Suppressor macrophage (primary cell): Measurements from ENCODE around the gene ZNF37A.
"Not testable (repeated sequence)": the region's sequence is repeated elsewhere in the genome, so short reads cannot be mapped to it uniquely, and the experiment has no call there.

ENCODE experiments used
- DNase-seq, 4 experiments: peaks; one replicate each; pipeline ENCODE4 v3.0.0-alpha.2; 2020 to 2022
- total RNA-seq, 17 experiments: gene quantifications; one replicate each; lab custom pipeline; 2026; ENCODE audit warnings: mixed read lengths in 6 of 17, inconsistent platforms in 3 of 17; lab: John Stamatoyannopoulos, UW

Gene ZNF37A
- total RNA-seq = 8.5 to 42.3 (median 17.9) reads per million in 17 experiments

DNA sequence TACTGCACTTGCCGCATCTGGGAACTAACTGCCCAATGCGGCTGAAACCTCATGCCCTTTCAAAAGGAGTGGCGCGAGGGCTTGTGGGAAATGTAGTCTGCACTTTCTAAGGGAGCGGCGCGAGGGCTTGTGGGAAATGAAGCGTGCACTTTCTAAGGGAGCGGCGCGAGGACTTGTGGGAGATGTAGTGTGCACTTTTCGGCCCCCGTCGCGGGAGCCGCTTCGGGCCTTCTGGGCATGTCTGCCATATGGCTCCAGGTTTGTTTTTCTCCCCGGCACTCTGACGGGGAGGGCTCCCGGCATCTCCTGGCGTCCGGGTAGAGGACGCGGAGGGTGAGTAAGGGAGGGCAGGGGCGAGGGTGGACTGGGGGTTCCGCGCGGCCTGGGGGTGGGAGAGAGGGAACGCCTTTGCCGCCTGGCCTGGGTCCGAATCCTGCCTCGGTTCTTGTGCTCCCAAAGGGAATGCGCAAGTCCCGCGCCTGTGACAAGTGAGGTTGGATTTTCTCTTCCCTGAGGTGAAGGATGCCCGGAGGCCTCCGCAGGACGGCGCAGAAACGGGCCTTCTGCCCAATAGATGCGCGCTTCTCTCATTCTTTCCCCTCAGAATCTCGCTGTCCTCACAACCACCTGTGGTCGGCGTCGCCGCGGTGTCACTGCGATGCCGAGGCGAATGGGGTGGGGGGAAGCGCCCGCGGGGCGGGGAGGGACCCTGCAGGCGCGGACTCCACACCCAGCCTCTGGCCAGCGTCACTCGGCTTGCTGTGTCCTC lies at the start of gene ZNF37A:
ZNF37A (plus strand) TSS at position 180 of the 769 bp plus-strand sequence. CDS start 2,281 bp downstream, outside the sequence.
- peak; percentile 95 to 98 (median 97) for DNase-seq

- DNase-seq = no peak
These were observed 49.0 kb upstream of the ZNF37A start for GRCh38 chr10:38045129-38045528.

DNA sequence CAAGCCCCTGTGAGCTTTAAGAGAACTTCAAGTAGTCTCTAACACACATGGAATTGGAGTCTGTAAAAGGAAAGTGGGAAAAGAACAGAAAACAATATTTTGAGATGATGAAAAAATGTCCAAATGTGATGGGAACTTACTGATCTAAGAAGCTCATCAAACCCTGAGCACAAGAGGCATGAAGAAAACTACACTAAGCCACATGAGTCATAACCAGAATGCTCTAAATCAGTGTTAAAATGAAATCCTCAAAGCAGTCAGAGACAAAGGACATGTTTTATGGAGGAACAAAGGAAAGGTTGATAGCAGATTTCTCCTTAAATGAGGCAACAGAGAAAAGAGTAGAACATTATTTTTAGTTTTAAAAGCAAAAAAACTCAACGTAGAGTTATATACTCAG lies 46.5 kb upstream of the ZNF37A start:
- no peak for DNase-seq

DNA sequence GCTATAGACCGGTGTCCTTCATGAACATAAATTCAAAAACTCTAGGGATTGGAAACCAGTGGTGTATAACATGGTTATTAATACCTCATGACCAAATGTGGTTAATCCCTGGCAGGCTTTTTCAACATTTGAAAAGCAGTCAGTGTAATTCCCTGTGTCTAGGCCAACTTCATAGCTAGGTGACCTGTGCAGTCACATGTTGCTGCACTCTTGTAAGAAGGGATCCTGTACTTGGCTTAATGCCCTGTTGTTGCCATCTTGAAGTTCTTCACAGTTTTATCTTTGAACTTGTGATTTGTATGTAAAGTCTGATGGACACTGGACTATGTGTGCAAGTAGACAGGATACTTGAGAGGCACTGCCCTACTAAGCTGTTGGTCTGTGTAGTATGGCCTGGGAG lies 43.9 kb upstream of the ZNF37A start:
- no peak for DNase-seq

- peak in 2 of 4 experiments; percentile 34 to 43 for DNase-seq
These were observed 39.8 kb upstream of the ZNF37A start for GRCh38 chr10:38054361-38054797.

DNA sequence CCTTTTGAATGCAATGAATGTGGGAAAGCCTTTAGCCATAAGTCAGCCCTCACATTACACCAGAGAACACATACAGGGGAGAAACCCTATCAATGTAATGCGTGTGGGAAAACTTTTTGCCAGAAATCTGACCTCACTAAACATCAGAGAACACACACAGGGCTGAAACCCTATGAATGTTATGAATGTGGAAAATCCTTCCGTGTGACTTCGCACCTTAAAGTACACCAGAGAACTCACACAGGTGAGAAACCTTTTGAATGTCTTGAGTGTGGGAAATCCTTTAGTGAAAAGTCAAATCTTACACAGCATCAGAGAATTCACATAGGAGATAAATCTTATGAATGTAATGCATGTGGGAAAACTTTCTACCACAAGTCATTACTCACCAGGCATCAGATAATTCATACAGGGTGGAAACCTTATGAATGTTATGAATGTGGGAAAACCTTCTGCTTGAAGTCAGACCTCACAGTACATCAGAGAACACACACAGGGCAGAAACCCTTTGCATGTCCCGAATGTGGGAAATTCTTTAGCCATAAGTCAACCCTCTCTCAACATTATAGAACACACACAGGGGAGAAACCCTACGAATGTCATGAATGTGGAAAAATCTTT lies 38.8 kb upstream of the ZNF37A start:
- not testable (repeated sequence) for DNase-seq

DNA sequence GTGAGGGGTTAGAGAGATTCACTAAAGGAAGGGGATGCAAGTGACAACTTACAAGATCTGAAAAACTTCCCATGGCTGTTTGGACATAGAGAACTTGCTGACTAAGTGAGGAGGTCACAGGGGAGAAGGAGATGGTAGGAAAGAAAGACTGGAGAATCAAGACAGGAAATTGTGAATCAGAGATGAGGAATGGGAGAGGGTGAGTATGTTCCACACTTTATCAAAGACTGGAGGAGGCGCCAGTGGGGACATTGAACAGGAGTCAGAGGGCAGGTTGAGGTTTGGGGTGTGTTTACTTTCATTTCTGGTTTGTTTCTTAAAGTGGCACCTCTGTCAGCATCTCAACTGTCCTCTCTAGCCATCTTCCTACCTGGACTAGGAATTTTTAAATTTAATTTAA lies 24.5 kb upstream of the ZNF37A start:
- DNase-seq = not testable (repeated sequence)

DNA sequence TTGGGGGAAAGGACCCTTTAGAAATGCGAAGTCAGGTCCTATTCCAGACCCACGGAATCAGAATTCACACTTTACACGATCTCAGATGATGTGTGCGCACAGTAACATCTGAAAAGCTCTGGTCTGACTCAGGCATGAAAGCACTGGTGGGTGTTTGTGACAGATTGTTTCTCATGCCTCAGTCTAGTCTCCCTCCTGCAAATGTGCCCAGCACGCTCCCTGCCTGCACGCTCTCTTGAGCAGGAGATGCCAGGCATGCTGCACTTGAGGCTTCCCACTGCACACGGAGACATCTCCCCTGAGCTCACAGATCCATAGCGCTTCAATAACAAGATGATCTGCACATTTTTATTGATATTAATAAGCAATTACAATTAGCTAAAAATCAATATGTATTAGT lies 23.6 kb upstream of the ZNF37A start:
- DNase-seq = no peak

- no peak for DNase-seq
These were observed 21.6 kb upstream of the ZNF37A start for GRCh38 chr10:38072552-38072951.

GRCh38 chr10:38076687-38077086 lies 17.4 kb upstream of the ZNF37A start:
- no peak for DNase-seq

DNA sequence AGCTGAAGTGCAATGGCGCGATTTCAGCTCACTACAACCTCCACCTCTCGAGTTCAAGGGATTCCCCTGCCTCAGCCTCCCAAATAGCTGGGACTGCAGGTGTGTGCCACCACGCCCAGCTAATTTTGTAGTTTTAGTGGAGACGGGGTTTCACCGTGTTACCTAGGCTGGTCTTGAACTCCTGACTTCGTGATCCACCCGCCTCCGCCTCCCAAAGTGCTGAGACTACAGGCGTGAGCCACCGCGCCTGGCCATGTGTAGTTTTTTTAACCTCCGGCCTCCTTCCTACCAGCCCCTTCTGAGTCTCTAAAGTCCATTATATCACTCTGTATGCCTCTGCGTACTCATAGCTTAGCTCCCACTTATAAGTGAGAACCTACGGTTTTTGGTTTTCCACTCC lies 819 bp upstream of the ZNF37A start:
- DNase-seq = not testable (repeated sequence)

DNA sequence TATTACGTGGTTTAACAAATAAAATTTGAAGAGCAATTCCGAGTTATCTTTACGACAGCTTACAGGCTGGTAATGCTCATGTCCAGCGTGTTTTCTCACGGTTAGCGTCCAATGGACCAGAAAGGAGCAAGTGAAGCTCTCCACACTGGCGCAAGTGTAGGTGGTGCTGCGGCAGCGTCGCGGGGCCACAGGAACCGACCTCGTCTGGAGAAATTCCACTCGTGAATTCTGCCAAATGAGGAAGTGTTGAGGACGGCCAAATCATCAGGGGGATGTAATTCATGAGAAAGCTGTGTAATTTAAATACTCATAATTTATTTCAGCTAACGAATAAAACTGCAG lies 350 bp upstream of the ZNF37A start:
- no peak for DNase-seq

GRCh38 chr10:38094927-38095574 lies 914 bp downstream of the ZNF37A start:
- no peak for DNase-seq

DNA sequence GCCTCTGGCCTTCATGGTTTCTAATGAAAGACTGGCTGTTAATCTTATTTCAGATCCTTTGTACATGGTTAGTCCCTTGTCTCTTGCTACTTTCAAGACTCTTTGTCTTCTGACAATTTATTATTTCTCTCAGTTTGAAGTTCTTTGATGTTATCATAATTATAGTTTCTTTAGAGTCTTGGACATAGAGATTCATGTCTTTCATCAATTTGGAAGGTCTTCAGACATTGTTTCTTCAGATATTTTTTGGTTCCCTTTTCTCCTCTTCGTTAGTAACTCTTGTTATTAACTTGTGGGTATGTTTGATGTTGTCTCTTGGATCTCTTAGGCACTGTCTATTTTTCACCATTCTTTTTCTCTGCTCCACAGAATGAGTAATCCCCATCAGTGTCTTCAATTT lies 8.7 kb downstream of the ZNF37A start:
- DNase-seq = no peak

GRCh38 chr10:38103756-38104155 lies 9.6 kb downstream of the ZNF37A start:
- DNase-seq = no peak

DNA sequence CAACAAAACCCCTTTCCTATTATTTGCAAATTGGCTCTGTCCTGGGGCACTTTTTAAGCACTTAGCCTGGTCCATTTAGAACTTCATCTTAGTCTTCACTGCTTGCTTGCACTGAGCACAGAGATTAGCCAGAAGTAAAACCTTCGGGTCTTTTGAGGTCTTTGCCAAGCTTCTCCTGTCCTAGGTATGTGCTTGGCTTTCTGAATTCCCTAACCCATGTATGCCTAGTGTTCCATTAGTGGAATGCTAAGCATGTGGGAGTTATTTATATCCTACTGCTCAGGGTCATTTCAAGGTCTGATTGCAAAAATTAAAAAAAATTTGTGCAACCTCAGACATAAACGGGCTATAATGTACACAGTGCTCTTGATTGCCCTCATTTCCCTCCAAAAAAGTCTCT lies 18.0 kb downstream of the ZNF37A start:
- DNase-seq = no peak

DNA sequence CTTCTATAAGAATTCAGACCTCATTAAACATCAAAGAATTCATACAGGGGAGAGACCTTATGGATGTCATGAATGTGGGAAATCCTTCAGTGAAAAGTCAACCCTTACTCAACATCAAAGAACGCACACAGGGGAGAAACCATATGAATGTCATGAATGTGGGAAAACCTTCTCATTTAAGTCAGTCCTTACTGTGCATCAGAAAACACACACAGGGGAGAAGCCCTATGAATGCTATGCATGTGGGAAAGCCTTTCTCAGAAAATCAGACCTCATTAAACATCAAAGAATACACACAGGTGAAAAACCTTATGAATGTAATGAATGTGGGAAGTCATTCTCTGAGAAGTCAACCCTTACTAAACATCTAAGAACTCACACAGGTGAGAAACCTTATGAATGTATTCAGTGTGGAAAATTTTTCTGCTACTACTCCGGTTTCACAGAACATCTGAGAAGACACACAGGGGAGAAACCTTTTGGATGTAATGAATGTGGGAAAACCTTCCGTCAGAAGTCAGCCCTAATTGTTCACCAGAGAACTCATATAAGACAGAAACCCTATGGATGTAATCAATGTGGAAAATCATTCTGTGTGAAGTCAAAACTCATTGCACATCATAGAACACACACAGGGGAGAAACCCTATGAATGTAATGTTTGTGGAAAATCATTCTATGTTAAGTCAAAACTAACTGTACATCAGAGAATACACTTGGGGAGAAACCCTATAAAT lies 24.1 kb downstream of the ZNF37A start:
- DNase-seq = no peak

DNA sequence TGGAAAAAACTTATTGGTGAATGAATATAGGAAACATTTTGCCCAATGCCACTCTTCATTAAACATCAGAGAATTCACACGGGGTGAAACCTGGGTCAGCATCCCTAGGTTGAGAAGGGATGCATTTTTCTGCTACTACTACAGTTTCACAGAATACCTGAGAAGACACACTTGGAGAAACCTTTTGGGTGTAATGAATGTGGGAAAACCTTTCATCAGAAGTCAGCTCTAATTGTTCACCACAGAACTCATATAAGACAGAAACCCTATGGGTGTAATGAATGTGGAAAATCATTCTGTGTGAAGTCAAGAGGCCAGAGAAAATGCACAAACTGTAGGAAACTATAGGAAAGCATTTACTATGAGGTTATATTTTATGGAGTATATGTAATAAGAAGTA lies 24.9 kb downstream of the ZNF37A start:
- no peak for DNase-seq

DNA sequence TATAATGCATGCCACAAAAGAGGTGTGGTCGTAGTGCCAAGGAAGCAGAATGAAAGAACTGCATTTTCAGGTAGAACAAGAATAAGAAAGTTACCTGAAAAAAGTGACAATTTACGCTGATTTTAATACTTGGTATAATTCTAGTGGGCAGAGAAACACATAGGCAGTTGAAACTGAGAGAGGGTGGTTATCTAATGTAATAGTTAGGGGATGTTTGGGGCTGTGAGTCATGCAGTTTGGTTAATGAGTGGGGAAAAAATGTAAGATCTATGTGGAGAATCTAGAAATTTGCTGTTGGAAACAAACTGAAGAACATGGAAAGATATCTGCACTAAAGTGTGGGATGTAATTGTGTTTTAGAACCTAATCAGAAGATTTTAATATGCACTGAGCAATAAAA lies 33.7 kb downstream of the ZNF37A start:
- no peak for DNase-seq

DNA sequence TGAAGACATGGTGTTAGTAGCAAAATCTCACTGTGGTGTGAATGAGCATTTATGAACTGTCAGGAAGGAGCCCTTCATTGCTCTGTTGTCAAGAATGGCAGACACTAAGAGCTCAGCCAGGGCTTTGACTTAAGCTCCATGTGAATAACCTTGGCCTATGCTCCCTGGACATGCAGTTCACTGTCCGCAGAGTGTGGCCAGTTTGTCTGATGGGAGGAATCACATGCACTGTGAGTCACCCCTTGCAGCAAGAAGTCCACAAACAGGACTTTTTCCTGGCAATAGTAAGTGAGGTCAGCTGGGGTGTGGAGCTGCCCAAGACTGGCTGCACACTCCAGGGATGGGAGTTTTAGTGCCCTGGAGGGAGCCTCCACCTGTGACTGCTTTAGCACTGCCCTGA lies 49.5 kb downstream of the ZNF37A start:
- no peak for DNase-seq

GRCh38 chr10:38146579-38147333 lies 52.6 kb downstream of the ZNF37A start:
- no peak for DNase-seq

DNA sequence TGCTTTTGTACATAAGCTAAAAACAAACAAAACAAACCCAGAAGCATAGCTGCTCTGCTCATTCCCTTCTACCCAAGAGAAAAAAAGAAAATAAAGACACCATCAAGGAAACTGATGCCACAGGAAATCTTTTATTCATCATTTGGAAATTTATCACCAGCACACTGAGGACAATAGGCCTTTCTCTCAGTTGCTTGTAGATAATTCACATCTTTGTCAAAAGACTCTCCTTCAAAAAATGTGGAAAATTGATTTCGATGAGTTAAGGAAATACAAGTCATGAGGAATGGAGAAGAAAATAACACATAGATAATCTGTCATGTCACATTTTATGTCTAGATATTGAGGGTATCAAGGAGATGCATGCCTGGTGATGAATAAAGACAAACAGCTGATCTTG lies 53.5 kb downstream of the ZNF37A start:
- no peak for DNase-seq
